ENCODE measurements around the gene EMC8.
A peak's percentile ranks its signal among the peaks of the same experiment; 100 is the strongest.
"Not testable (repeated sequence)": the region's sequence is repeated elsewhere in the genome, so short reads cannot be mapped to it uniquely, and the experiment has no call there.

Gene EMC8

GRCh38 chr16:85819245-85819644 is 19.9 kb upstream of the EMC8 start:
- no peaks in the 10 kb centered on the region for H3K9me3 ChIP-seq (ENCODE audit: insufficient read depth, low read length)
- peaks cover 30% of the 10 kb centered on the region for H3K27me3 ChIP-seq (ENCODE audit: low read depth, low read length)
- peak; percentile 73 for TF ChIP-seq CTCF (IDR thresholded peaks at IDR 0.05; ENCODE audit: low read depth, low read length)
- TF ChIP-seq EZH2phosphoT487 (IDR thresholded peaks at IDR 0.05; ENCODE audit: low read depth) = no peak

GRCh38 chr16:85817195-85817594 is 17.9 kb upstream of the EMC8 start:
- not testable (repeated sequence) for H2AFZ ChIP-seq (ENCODE audit: low read depth, low read length); H3K9me3 ChIP-seq (ENCODE audit: insufficient read depth, low read length); H3K36me3 ChIP-seq (replicated peaks; ENCODE audit: low read depth, low read length); H3K9ac ChIP-seq (ENCODE audit: low read length); H3K4me3 ChIP-seq (ENCODE audit: low read length); H3K27ac ChIP-seq (ENCODE audit: low read length); H4K20me1 ChIP-seq (ENCODE audit: insufficient read depth, low read length); H3K79me2 ChIP-seq (ENCODE audit: low read length); H3K4me2 ChIP-seq (ENCODE audit: low read length)
- H3K27me3 ChIP-seq (ENCODE audit: low read depth, low read length) = peaks cover 31% of the 10 kb centered on the region
- H3K4me1 ChIP-seq (ENCODE audit: low read length) = peaks cover 17% of the 10 kb centered on the region

More at GRCh38 chr16:85819245-85819644, 19.9 kb upstream of the EMC8 start:
- Histone ChIP-seq H3K9ac (ENCODE audit: low read length) (no peak overlapping the region), H3K79me2 (ENCODE audit: low read length) (no peaks in the 10 kb centered on the region), H4K20me1 (ENCODE audit: insufficient read depth, low read length) (no peaks in the 10 kb centered on the region), H3K4me2 (ENCODE audit: low read length) (no peak overlapping the region), H3K4me3 (ENCODE audit: low read length) (no peak overlapping the region), H3K27ac (ENCODE audit: low read length) (no peak overlapping the region), H3K4me1 (ENCODE audit: low read length) (peaks cover 24% of the 10 kb centered on the region), H2AFZ (ENCODE audit: low read depth, low read length) (no peak overlapping the region), H3K36me3 (replicated peaks; ENCODE audit: low read depth, low read length) (peaks cover 2% of the 10 kb centered on the region)

- Histone ChIP-seq H3K36me3 (replicated peaks; ENCODE audit: low read depth, low read length) (no peaks in the 10 kb centered on the region), H3K4me1 (ENCODE audit: low read length) (peaks cover 8% of the 10 kb centered on the region; the same call in 1 of the 2 replicates), H3K79me2 (ENCODE audit: low read length) (no peaks in the 10 kb centered on the region), H3K9ac (ENCODE audit: low read length) (no peak overlapping the region), H3K9me3 (ENCODE audit: insufficient read depth, low read length) (no peaks in the 10 kb centered on the region), H2AFZ (ENCODE audit: low read depth, low read length) (no peak overlapping the region), H3K27me3 (ENCODE audit: low read depth, low read length) (peaks cover 31% of the 10 kb centered on the region), H3K27ac (ENCODE audit: low read length) (no peak overlapping the region), H3K4me2 (ENCODE audit: low read length) (no peak overlapping the region), H3K4me3 (ENCODE audit: low read length) (no peak overlapping the region), H4K20me1 (ENCODE audit: insufficient read depth, low read length) (no peaks in the 10 kb centered on the region)
- TF ChIP-seq CTCF (IDR thresholded peaks at IDR 0.05; ENCODE audit: low read depth, low read length) = no peak
- no peak for TF ChIP-seq EZH2phosphoT487 (IDR thresholded peaks at IDR 0.05; ENCODE audit: low read depth)
Measured at GRCh38 chr16:85816159-85816558, 16.8 kb upstream of the EMC8 start.

- Histone ChIP-seq H3K9me3 (ENCODE audit: insufficient read depth, low read length) (no peaks in the 10 kb centered on the region), H3K36me3 (replicated peaks; ENCODE audit: low read depth, low read length) (no peaks in the 10 kb centered on the region), H3K4me1 (ENCODE audit: low read length) (no peaks in the 10 kb centered on the region), H3K4me3 (ENCODE audit: low read length) (no peak overlapping the region), H3K4me2 (ENCODE audit: low read length) (no peak overlapping the region), H3K27ac (ENCODE audit: low read length) (no peak overlapping the region), H3K79me2 (ENCODE audit: low read length) (no peaks in the 10 kb centered on the region), H3K9ac (ENCODE audit: low read length) (no peak overlapping the region), H3K27me3 (ENCODE audit: low read depth, low read length) (peaks cover 15% of the 10 kb centered on the region; the same call in 1 of the 2 replicates), H2AFZ (ENCODE audit: low read depth, low read length) (no peak overlapping the region), H4K20me1 (ENCODE audit: insufficient read depth, low read length) (no peaks in the 10 kb centered on the region)
- TF ChIP-seq EZH2phosphoT487 (IDR thresholded peaks at IDR 0.05; ENCODE audit: low read depth) (no peak), CTCF (IDR thresholded peaks at IDR 0.05; ENCODE audit: low read depth, low read length) (no peak)
Measured at GRCh38 chr16:85812811-85813700, 13.7 kb upstream of the EMC8 start.

Data from OCI-LY3 (cell line).